SK-N-SH treated with all-trans-retinoic acid at 6 μM for 48 hours (cell line): ENCODE measurements around the gene RAD17.

Experiments used
- ARNTL ChIP-seq: fragments of 450-650 bp; formaldehyde crosslinking; IDR thresholded peaks from 2 replicates; pipeline ENCODE4 v1.5.0; 2020; ENCODE audit warnings: low read depth, mild to moderate bottlenecking, moderate library complexity, borderline replicate concordance
- BACH2 ChIP-seq: fragments of 250-450 bp; sonication (Bioruptor Pico); IDR thresholded peaks from 2 replicates; pipeline ENCODE4 v1.9.0; 2021; ENCODE audit warnings: mild to moderate bottlenecking, borderline replicate concordance
- ISL1 ChIP-seq: fragments of 250-450 bp; sonication (Bioruptor Pico); IDR thresholded peaks from 2 replicates; pipeline ENCODE4 v2.1.2; 2022; ENCODE audit warnings: mild to moderate bottlenecking, moderate library complexity
- RARB ChIP-seq: fragments of 250-450 bp; sonication (Bioruptor Pico); IDR thresholded peaks from 2 replicates; pipeline ENCODE4 v1.8.0; 2021; ENCODE audit warnings: mild to moderate bottlenecking, moderate library complexity
- ZFP3 ChIP-seq: fragments of 250-450 bp; sonication (Bioruptor Pico); IDR thresholded peaks from 2 replicates; pipeline ENCODE4 v1.5.0; 2020; ENCODE audit warnings: mild to moderate bottlenecking, moderate library complexity
- TF ChIP-seq, protein P1 (sequence below): fragments of 250-450 bp; sonication (Bioruptor Pico); IDR thresholded peaks from 2 replicates; pipeline ENCODE4 v1.8.0; 2020; ENCODE audit warnings: mild to moderate bottlenecking, moderate library complexity, borderline replicate concordance
- TF ChIP-seq, protein P2 (sequence below): fragments of 250-450 bp; sonication (Bioruptor Pico); IDR thresholded peaks from 2 replicates; pipeline ENCODE4 v1.8.0; 2021; ENCODE audit warnings: low read depth, mild to moderate bottlenecking, moderate library complexity, borderline replicate concordance
- TF ChIP-seq, protein P3 (sequence below): fragments of 250-450 bp; sonication (Bioruptor Pico); IDR thresholded peaks from 2 replicates; pipeline ENCODE4 v1.5.1; 2021; ENCODE audit warnings: mild to moderate bottlenecking, moderate library complexity

DNA sequence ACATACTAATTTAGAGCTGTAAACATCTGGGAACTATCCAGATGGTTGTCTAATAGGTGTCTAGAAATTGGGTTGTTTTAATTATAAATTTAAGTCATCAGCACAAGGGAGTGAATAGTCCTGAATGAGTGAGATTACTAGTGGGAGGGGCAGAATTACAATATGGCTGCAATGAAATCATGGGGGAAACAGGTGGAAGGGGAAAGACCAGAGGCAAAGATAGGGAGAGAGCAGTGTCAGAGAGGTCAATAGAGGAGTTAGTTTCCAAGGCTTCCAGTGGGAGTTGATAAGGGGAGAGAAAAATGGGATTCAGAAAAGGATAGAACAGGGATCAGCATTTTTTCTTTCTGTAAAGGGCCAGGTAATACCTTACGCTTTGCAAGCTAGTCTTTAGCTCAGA, 9.2 kb upstream of the RAD17 start:
- TF ChIP-seq BACH2: no peak
- TF ChIP-seq RARB (CRISPR knock-in tag): no peak
- no peak for TF ChIP-seq ZFP3 (CRISPR knock-in tag)
- TF ChIP-seq, protein P1, sequence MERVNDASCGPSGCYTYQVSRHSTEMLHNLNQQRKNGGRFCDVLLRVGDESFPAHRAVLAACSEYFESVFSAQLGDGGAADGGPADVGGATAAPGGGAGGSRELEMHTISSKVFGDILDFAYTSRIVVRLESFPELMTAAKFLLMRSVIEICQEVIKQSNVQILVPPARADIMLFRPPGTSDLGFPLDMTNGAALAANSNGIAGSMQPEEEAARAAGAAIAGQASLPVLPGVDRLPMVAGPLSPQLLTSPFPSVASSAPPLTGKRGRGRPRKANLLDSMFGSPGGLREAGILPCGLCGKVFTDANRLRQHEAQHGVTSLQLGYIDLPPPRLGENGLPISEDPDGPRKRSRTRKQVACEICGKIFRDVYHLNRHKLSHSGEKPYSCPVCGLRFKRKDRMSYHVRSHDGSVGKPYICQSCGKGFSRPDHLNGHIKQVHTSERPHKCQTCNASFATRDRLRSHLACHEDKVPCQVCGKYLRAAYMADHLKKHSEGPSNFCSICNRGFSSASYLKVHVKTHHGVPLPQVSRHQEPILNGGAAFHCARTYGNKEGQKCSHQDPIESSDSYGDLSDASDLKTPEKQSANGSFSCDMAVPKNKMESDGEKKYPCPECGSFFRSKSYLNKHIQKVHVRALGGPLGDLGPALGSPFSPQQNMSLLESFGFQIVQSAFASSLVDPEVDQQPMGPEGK: no peak
- no peak for TF ChIP-seq ISL1
- TF ChIP-seq, protein P2, sequence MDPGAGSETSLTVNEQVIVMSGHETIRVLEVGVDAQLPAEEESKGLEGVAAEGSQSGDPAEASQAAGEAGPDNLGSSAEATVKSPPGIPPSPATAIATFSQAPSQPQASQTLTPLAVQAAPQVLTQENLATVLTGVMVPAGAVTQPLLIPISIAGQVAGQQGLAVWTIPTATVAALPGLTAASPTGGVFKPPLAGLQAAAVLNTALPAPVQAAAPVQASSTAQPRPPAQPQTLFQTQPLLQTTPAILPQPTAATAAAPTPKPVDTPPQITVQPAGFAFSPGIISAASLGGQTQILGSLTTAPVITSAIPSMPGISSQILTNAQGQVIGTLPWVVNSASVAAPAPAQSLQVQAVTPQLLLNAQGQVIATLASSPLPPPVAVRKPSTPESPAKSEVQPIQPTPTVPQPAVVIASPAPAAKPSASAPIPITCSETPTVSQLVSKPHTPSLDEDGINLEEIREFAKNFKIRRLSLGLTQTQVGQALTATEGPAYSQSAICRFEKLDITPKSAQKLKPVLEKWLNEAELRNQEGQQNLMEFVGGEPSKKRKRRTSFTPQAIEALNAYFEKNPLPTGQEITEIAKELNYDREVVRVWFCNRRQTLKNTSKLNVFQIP (CRISPR knock-in tag): no peak
- TF ChIP-seq ARNTL: no peak
- TF ChIP-seq, protein P3, sequence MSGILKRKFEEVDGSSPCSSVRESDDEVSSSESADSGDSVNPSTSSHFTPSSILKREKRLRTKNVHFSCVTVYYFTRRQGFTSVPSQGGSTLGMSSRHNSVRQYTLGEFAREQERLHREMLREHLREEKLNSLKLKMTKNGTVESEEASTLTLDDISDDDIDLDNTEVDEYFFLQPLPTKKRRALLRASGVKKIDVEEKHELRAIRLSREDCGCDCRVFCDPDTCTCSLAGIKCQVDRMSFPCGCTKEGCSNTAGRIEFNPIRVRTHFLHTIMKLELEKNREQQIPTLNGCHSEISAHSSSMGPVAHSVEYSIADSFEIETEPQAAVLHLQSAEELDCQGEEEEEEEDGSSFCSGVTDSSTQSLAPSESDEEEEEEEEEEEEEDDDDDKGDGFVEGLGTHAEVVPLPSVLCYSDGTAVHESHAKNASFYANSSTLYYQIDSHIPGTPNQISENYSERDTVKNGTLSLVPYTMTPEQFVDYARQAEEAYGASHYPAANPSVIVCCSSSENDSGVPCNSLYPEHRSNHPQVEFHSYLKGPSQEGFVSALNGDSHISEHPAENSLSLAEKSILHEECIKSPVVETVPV (CRISPR knock-in tag): no peak
